Trophoblast cell (in vitro differentiated cells and primary cell): ENCODE measurements around the gene BRF1.
A peak's percentile ranks its signal among the peaks of the same experiment; 100 is the strongest.

ENCODE experiments used
- DNase-seq, 2 donors: peaks; one replicate each; pipeline ENCODE4 v3.0.0-alpha.2; 2016
- H2AFZ ChIP-seq: 2 replicates; pipeline ENCODE4 v1.6.1; 2013; ENCODE audit warnings: low read length, moderate library complexity, mild to moderate bottlenecking; ENCODE audit not compliant: insufficient read depth, poor library complexity
- H2AK5ac ChIP-seq: 2 replicates; pipeline ENCODE4 v1.6.1; 2013; ENCODE audit warnings: mild to moderate bottlenecking, low read length
- H2BK120ac ChIP-seq: 2 replicates; pipeline ENCODE4 v1.6.1; 2013; ENCODE audit warnings: low read length, mild to moderate bottlenecking, moderate library complexity; ENCODE audit not compliant: insufficient read depth, poor library complexity
- H2BK12ac ChIP-seq: 2 replicates; pipeline ENCODE4 v1.6.1; 2013; ENCODE audit warnings: mild to moderate bottlenecking, low read length, moderate library complexity
- H2BK5ac ChIP-seq: 2 replicates; pipeline ENCODE4 v1.6.1; 2013; ENCODE audit warnings: low read length, low read depth, moderate library complexity, mild to moderate bottlenecking; ENCODE audit not compliant: poor library complexity
- H3K14ac ChIP-seq: 2 replicates; pipeline ENCODE4 v1.6.1; 2013; ENCODE audit warnings: mild to moderate bottlenecking, low read length
- H3K18ac ChIP-seq: 2 replicates; pipeline ENCODE4 v1.6.1; 2013; ENCODE audit warnings: mild to moderate bottlenecking, low read length
- H3K23ac ChIP-seq: 2 replicates; pipeline ENCODE4 v1.6.1; 2013; ENCODE audit warnings: low read length
- H3K27ac ChIP-seq: 2 replicates; pipeline ENCODE4 v1.5.1; 2013; ENCODE audit warnings: low read depth, mild to moderate bottlenecking, inconsistent platforms, low read length, moderate library complexity
- H3K27me3 ChIP-seq: 2 replicates; pipeline ENCODE4 v1.6.1; 2013; ENCODE audit warnings: inconsistent platforms, mild to moderate bottlenecking, low read length, moderate library complexity; ENCODE audit not compliant: insufficient read depth
- H3K36me3 ChIP-seq, 2 experiments: 1 replicate in 1 of 2; 2 replicates in 1 of 2; pipeline ENCODE4 v1.6.1; 2013; ENCODE audit warnings: low read length in 2 of 2, mild to moderate bottlenecking in 2 of 2, moderate library complexity in 1 of 2; ENCODE audit not compliant: insufficient read depth in 2 of 2, control insufficient read depth in 1 of 2
- H3K4ac ChIP-seq: 2 replicates; pipeline ENCODE4 v1.6.1; 2013; ENCODE audit warnings: low read depth, mild to moderate bottlenecking, low read length, moderate library complexity
- H3K4me1 ChIP-seq, 2 experiments: 1 replicate in 1 of 2; 2 replicates in 1 of 2; pipeline ENCODE4 v1.6.1; 2013; ENCODE audit warnings: low read length in 2 of 2, mild to moderate bottlenecking in 2 of 2, moderate library complexity in 1 of 2; ENCODE audit not compliant: insufficient read depth in 2 of 2, control insufficient read depth in 1 of 2
- H3K4me2 ChIP-seq: 2 replicates; pipeline ENCODE4 v1.6.1; 2013; ENCODE audit warnings: inconsistent platforms, mild to moderate bottlenecking, low read length, moderate library complexity
- H3K4me3 ChIP-seq: 2 replicates; pipeline ENCODE4 v1.5.1; 2013; ENCODE audit warnings: mild to moderate bottlenecking, low read depth, low read length, inconsistent platforms
- H3K79me1 ChIP-seq: one replicate; pipeline ENCODE4 v1.6.1; 2013; ENCODE audit warnings: low read length
- H3K79me2 ChIP-seq: 2 replicates; pipeline ENCODE4 v1.6.1; 2013; ENCODE audit warnings: low read length, mild to moderate bottlenecking; ENCODE audit not compliant: control insufficient read depth, insufficient read depth, poor library complexity
- H3K9ac ChIP-seq: 2 replicates; pipeline ENCODE4 v1.6.1; 2013; ENCODE audit warnings: mild to moderate bottlenecking, low read length
- H3K9me3 ChIP-seq: 2 replicates; pipeline ENCODE4 v1.6.1; 2013; ENCODE audit warnings: low read depth, mild to moderate bottlenecking, control low read depth, inconsistent platforms, low read length; ENCODE audit not compliant: insufficient read depth
- H4K12ac ChIP-seq: 2 replicates; pipeline ENCODE4 v1.6.1; 2013; ENCODE audit warnings: low read depth, mild to moderate bottlenecking, low read length, moderate library complexity
- H4K8ac ChIP-seq: 2 replicates; pipeline ENCODE4 v1.6.1; 2013; ENCODE audit warnings: low read depth, mild to moderate bottlenecking, low read length, moderate library complexity
- H4K91ac ChIP-seq: one replicate; pipeline ENCODE4 v1.6.1; 2013; ENCODE audit warnings: low read depth, mild to moderate bottlenecking, low read length, moderate library complexity
- WGBS: extraction: QIAGEN DNeasy Blood & Tissue Kit; methylation state at CpG from one replicate; pipeline ENCODE4 v1.1.7; 2013; ENCODE audit warnings: missing lambda C conversion rate; ENCODE audit not compliant: insufficient read length, insufficient coverage; ENCODE audit errors: extremely low coverage; 5-methylcytosine and 5-hydroxymethylcytosine counted together

BRF1 gene

GRCh38 chr14:105172476-105172875 is 128.3 kb downstream of the BRF1 start:
- no peak overlapping the region for H2BK12ac ChIP-seq
- H3K4me2 ChIP-seq, result no peak overlapping the region
- H2BK120ac ChIP-seq, result no peak overlapping the region
- no peak overlapping the region for H2AK5ac ChIP-seq
- no peak overlapping the region for H3K23ac ChIP-seq
- H3K27me3 ChIP-seq, result peaks cover 20% of the 10 kb centered on the region
- H2AFZ ChIP-seq, result no peak overlapping the region
- H3K9me3 ChIP-seq, result no peaks in the 10 kb centered on the region
- peaks cover 7% of the 10 kb centered on the region in 2 experiments for H3K4me1 ChIP-seq
- no peak overlapping the region for H3K14ac ChIP-seq
- H2BK5ac ChIP-seq, result no peak overlapping the region
- DNase-seq, result no peak
- H4K12ac ChIP-seq, result no peak overlapping the region
- no peak overlapping the region for H4K91ac ChIP-seq
- H3K79me1 ChIP-seq, result no peaks in the 10 kb centered on the region
- H3K4me3 ChIP-seq, result no peak overlapping the region
- H3K27ac ChIP-seq, result no peak overlapping the region
- H3K18ac ChIP-seq, result no peak overlapping the region
- H3K36me3 ChIP-seq, result no peaks in the 10 kb centered on the region
- H3K79me2 ChIP-seq, result no peaks in the 10 kb centered on the region
- H4K8ac ChIP-seq, result no peak overlapping the region
- H3K4ac ChIP-seq, result no peak overlapping the region
- no CpG with 5 or more reads among the region's 7 CpGs for WGBS
- H3K9ac ChIP-seq, result no peak overlapping the region

GRCh38 chr14:105171004-105171673 is 129.7 kb downstream of the BRF1 start:
- Histone ChIP-seq H3K4ac (no peak overlapping the region), H4K12ac (no peak overlapping the region), H3K4me1 (peaks cover 7 to 8% of the 10 kb centered on the region in 2 experiments), H3K4me3 (no peak overlapping the region), H2AK5ac (no peak overlapping the region), H3K18ac (no peak overlapping the region), H3K4me2 (no peak overlapping the region), H3K27me3 (peaks cover 29% of the 10 kb centered on the region), H3K23ac (no peak overlapping the region), H3K79me1 (no peaks in the 10 kb centered on the region), H4K91ac (no peak overlapping the region), H3K9ac (no peak overlapping the region), H3K27ac (no peak overlapping the region), H2BK12ac (no peak overlapping the region), H2BK120ac (no peak overlapping the region), H3K14ac (no peak overlapping the region), H2AFZ (no peak overlapping the region), H3K79me2 (no peaks in the 10 kb centered on the region), H2BK5ac (no peak overlapping the region), H3K9me3 (peaks cover 3% of the 10 kb centered on the region), H4K8ac (no peak overlapping the region), H3K36me3 (no peaks in the 10 kb centered on the region)
- peak; percentile 82 to 84 for DNase-seq
- WGBS, result no CpG with 5 or more reads among the region's 19 CpGs

- no peak for DNase-seq
- peaks cover 29% of the 10 kb centered on the region for H3K27me3 ChIP-seq
- no peak overlapping the region for H3K4me2 ChIP-seq
- H4K8ac ChIP-seq, result no peak overlapping the region
- H3K9ac ChIP-seq, result no peak overlapping the region
- no peak overlapping the region for H3K27ac ChIP-seq
- H3K4me1 ChIP-seq, result peaks cover 7 to 8% of the 10 kb centered on the region in 2 experiments
- H3K9me3 ChIP-seq, result peaks cover 7% of the 10 kb centered on the region
- H2AFZ ChIP-seq, result no peak overlapping the region
- H3K14ac ChIP-seq, result no peak overlapping the region
- H3K23ac ChIP-seq, result no peak overlapping the region
- no peaks in the 10 kb centered on the region for H3K79me1 ChIP-seq
- H2BK5ac ChIP-seq, result no peak overlapping the region
- H3K4ac ChIP-seq, result no peak overlapping the region
- no peaks in the 10 kb centered on the region for H3K36me3 ChIP-seq
- H2BK120ac ChIP-seq, result no peak overlapping the region
- H3K18ac ChIP-seq, result no peak overlapping the region
- no peak overlapping the region for H2BK12ac ChIP-seq
- H3K4me3 ChIP-seq, result no peak overlapping the region
- WGBS, result no CpG with 5 or more reads among the region's 22 CpGs
- H4K12ac ChIP-seq, result no peak overlapping the region
- no peak overlapping the region for H4K91ac ChIP-seq
- H2AK5ac ChIP-seq, result no peak overlapping the region
- no peaks in the 10 kb centered on the region for H3K79me2 ChIP-seq
These were observed 130.8 kb downstream of the BRF1 start for GRCh38 chr14:105169776-105170655.

GRCh38 chr14:105168979-105169507 is 131.8 kb downstream of the BRF1 start:
- H3K4ac ChIP-seq, result no peak overlapping the region
- H2BK120ac ChIP-seq, result no peak overlapping the region
- DNase-seq, result peak in 1 of 2 donors; percentile 24
- H3K36me3 ChIP-seq, result no peaks in the 10 kb centered on the region
- no peak overlapping the region for H3K9ac ChIP-seq
- H3K9me3 ChIP-seq, result peaks cover 8% of the 10 kb centered on the region
- no peak overlapping the region for H4K91ac ChIP-seq
- peak overlapping the region; percentile 65 for H3K4me2 ChIP-seq
- H2BK12ac ChIP-seq, result no peak overlapping the region
- H3K27ac ChIP-seq, result no peak overlapping the region
- H2AFZ ChIP-seq, result no peak overlapping the region
- no peak overlapping the region for H3K18ac ChIP-seq
- H3K79me1 ChIP-seq, result no peaks in the 10 kb centered on the region
- no peak overlapping the region for H4K8ac ChIP-seq
- H3K23ac ChIP-seq, result no peak overlapping the region
- no peaks in the 10 kb centered on the region for H3K79me2 ChIP-seq
- H3K4me3 ChIP-seq, result no peak overlapping the region
- no peak overlapping the region for H4K12ac ChIP-seq
- H3K4me1 ChIP-seq, result peaks cover 7 to 8% of the 10 kb centered on the region in 2 experiments
- no peak overlapping the region for H2AK5ac ChIP-seq
- H2BK5ac ChIP-seq, result no peak overlapping the region
- no CpG with 5 or more reads among the region's 54 CpGs for WGBS
- H3K27me3 ChIP-seq, result peaks cover 29% of the 10 kb centered on the region
- H3K14ac ChIP-seq, result no peak overlapping the region
